ENCODE measurements around the gene SUV39H1. TPM values are rescaled to one million over a fixed set of nuclear protein-coding genes. Genes with fewer than 3 reads are reported as not detected.
"Not testable (repeated sequence)": the region's sequence is repeated elsewhere in the genome, so short reads cannot be mapped to it uniquely, and the experiment has no call there.

The SUV39H1 gene
- total RNA-seq, 4 donors from 2014 or later, result 6.7 to 15.0 (median 9.2) TPM

DNA sequence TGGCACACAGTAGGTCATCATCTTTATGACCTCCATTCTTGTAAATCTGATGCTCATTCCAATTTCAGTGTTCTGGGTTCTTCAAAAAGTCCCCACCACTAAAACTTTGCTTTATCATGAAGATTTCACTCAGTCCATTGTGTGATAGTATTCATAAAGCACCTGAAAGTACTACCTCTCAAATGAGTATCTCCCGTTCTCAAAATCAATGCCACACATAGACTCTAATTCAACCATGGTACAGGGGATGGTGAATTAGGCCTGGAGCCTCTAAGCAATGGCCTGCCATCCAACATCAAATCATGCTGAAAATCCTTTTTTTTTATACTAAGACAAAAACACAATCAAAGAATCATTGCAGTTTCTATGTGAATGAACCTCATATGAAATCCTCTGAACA is 32.4 kb upstream of the SUV39H1 start:
- intact Hi-C loops (cut with DNase I; ENCODE audit: low total_unique reads), result no loop called here
- TF ChIP-seq, protein P1, sequence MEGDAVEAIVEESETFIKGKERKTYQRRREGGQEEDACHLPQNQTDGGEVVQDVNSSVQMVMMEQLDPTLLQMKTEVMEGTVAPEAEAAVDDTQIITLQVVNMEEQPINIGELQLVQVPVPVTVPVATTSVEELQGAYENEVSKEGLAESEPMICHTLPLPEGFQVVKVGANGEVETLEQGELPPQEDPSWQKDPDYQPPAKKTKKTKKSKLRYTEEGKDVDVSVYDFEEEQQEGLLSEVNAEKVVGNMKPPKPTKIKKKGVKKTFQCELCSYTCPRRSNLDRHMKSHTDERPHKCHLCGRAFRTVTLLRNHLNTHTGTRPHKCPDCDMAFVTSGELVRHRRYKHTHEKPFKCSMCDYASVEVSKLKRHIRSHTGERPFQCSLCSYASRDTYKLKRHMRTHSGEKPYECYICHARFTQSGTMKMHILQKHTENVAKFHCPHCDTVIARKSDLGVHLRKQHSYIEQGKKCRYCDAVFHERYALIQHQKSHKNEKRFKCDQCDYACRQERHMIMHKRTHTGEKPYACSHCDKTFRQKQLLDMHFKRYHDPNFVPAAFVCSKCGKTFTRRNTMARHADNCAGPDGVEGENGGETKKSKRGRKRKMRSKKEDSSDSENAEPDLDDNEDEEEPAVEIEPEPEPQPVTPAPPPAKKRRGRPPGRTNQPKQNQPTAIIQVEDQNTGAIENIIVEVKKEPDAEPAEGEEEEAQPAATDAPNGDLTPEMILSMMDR (IDR thresholded peaks at IDR 0.05), result no peak
- no peak for TF ChIP-seq POLR2A (IDR thresholded peaks at IDR 0.05)
- 87 to 93% methylated on average over 1 of the region's 1 CpG for WGBS, 2 donors
- H3K4me3 ChIP-seq (ENCODE audit: low read depth, poor library complexity, severe bottlenecking), result no peak overlapping the region
- no peak for DNase-seq (ENCODE audit: low spot score in 2 of 2)

DNA sequence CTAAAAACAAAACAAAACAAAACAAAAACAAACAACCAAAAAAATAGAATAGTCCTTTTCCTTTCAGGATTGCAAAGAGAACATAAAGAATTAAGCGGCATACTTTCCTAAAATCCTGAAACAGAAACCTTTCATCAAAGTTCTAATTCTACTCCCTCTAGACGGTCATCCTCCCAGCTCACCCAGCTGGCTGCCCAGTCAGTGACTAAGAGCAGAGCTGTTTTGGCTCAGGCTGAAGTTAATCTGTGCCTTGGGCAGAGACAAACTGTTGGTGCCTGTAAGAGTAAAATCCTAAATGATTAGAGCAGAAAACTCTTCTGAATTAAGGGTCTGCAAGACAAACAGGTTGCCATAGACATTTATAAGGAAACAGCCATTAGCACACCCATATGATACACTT is 30.5 kb upstream of the SUV39H1 start:
- H3K4me3 ChIP-seq (ENCODE audit: low read depth, poor library complexity, severe bottlenecking), result no peak overlapping the region
- WGBS, 2 donors, result 69 to 74% methylated on average over 2 of the region's 2 CpGs
- intact Hi-C loops (cut with DNase I; ENCODE audit: low total_unique reads), result no loop called here
- no peak for DNase-seq (ENCODE audit: low spot score in 2 of 2)
- TF ChIP-seq, protein P1 (IDR thresholded peaks at IDR 0.05), result no peak
- no peak for TF ChIP-seq POLR2A (IDR thresholded peaks at IDR 0.05)

DNA sequence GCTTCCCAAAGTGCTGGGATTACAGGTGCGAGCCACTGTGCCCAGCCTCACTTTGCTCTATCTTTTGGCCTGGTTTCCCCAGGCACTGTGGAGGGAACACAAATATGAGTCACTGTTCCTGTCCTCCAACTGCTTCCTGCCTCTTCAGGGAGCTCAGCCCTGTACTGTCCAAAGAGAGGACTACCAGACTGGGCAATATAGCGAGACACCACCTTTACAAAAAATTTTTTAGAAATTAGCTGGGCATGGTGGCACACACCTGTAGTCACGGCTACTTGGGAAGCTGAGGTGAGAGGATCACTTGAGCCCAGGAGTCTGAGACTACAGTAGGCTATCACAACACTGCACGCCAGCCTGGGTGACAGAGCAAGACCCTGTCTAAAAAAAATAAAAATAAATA is 29.9 kb upstream of the SUV39H1 start:
- intact Hi-C loops (cut with DNase I; ENCODE audit: low total_unique reads), result no loop called here
- DNase-seq (ENCODE audit: low spot score in 2 of 2), result no peak
- WGBS, 2 donors, result 71 to 77% methylated on average over 2 to 4 of the region's 4 CpGs
- TF ChIP-seq, protein P1 (IDR thresholded peaks at IDR 0.05), result no peak
- no peak for TF ChIP-seq POLR2A (IDR thresholded peaks at IDR 0.05)
- H3K4me3 ChIP-seq (ENCODE audit: low read depth, poor library complexity, severe bottlenecking), result no peak overlapping the region

DNA sequence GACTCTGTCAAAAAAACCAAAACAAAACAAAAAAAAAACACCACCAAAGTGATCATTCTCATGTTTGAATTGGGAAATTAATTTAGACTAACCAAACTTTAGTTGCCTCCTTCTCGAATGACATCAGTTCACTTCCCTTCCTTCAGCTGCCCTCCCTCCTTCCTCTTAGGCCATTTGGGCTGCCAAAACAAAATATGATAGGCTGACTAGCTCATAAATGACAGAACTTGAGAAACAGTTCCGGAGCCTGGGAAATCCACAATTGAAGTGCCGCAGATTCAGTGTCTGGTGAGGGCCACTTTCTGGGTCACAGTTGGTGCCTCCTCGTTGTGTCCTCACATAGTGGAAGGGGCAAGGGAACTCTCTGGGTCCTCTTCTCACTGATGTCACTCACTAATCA is 29.0 kb upstream of the SUV39H1 start:
- intact Hi-C loops (cut with DNase I; ENCODE audit: low total_unique reads), result no loop called here
- 73 to 80% methylated on average over 4 of the region's 4 CpGs for WGBS, 2 donors
- no peak overlapping the region for H3K4me3 ChIP-seq (ENCODE audit: low read depth, poor library complexity, severe bottlenecking)
- DNase-seq (ENCODE audit: low spot score in 2 of 2), result no peak
- TF ChIP-seq POLR2A (IDR thresholded peaks at IDR 0.05), result no peak
- TF ChIP-seq, protein P1 (IDR thresholded peaks at IDR 0.05), result no peak

DNA sequence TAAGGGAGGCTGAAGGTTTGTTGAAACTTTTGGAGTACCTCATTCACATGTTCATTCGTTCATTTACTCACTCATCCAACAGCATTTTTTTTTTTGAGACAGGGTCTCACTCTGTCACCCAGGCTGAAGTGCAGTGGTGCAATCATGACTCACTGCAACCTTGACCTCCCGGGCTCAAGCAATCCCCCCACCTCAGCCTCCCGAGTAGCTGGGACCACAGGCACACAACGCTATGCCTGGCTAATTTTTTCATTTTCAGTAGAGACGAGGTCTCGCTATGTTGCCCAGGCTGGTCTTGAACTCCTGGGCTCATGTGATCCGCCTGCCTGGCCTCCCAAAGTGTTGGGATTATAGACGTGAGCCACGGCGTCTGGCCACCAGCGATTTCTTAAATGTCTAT is 28.3 kb upstream of the SUV39H1 start:
- DNase-seq (ENCODE audit: low spot score in 2 of 2); H3K4me3 ChIP-seq (ENCODE audit: low read depth, poor library complexity, severe bottlenecking); intact Hi-C loops (cut with DNase I; ENCODE audit: low total_unique reads): not testable (repeated sequence)
- whole genome bisulfite sequencing, 2 donors, result 83 to 89% methylated on average over 10 to 11 of the region's 11 CpGs

DNA sequence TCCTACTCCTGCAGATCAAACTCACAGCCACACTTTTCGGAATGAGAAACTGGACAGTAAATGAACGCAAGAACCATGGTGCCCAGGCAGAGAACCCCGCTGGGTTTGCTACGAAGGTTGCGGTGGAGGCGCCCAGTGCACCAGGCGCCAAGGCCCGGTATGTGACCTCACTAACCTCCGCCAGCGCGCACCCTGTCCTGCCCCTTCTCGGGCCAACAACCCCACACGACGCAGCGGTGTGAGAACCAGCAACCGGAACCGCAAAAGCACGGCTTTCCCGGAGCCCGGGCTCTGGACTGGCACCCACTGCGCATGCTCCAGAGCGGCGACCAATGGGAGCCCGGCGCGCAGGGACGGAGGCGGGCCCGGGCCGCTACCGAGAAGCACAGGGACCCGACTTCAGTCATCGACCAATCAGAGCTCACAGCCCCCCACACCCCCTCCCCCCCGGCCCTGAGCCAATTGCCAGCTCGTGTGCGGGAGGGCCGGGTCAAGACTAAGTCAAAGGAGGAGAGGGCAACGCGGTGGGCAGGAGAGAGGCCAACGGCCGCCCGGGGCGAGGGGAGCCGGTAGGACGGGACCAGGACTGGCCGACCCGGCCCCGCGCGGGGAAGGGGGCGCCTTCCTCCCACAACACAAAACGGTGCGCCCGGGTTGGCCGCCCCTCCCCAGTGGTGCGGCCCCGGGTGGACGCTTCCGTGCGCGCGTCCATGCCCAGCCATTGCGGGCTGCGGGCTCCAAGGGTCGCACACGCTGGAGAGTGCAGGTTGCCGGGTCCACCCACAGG is 20.2 kb upstream of the SUV39H1 start:
- TF ChIP-seq POLR2A (IDR thresholded peaks at IDR 0.05), result no peak
- TF ChIP-seq, protein P1 (IDR thresholded peaks at IDR 0.05), result no peak
- DNase-seq (ENCODE audit: low spot score in 2 of 2), result peak; percentile 79 to 96

More for the DNA sequence above, 20.2 kb upstream of the SUV39H1 start:
- 0 to 33% methylated on average over 12 to 64 of the region's 67 CpGs for WGBS, 2 donors
- peak overlapping the region; percentile 50 for H3K4me3 ChIP-seq (ENCODE audit: low read depth, poor library complexity, severe bottlenecking)
- intact Hi-C loops (cut with DNase I; ENCODE audit: low total_unique reads), result no loop called here
